Activated gamma-delta T cell treated with anti-CD3 and anti-CD28 coated beads, Interleukin-2, amount 50 U/mL, for 16 hours (primary cell): ENCODE data around the gene DNAJB8.

Experiments used
- DNase-seq: peaks from one replicate; pipeline ENCODE4 v3.0.0-alpha.2; 2020; ENCODE audit warnings: low read depth

The DNAJB8 gene

GRCh38 chr3:128482666-128483656 lies 16.3 kb upstream of the DNAJB8 start:
- no peak for DNase-seq

GRCh38 chr3:128482175-128482574 lies 15.5 kb upstream of the DNAJB8 start:
- DNase-seq: no peak

GRCh38 chr3:128481438-128481942 lies 14.8 kb upstream of the DNAJB8 start:
- no peak for DNase-seq

- no peak for DNase-seq
These were observed 14.2 kb upstream of the DNAJB8 start for GRCh38 chr3:128480717-128481437.

- DNase-seq: no peak
These were observed 13.6 kb upstream of the DNAJB8 start for GRCh38 chr3:128480278-128480677.

GRCh38 chr3:128479558-128480086 lies 12.9 kb upstream of the DNAJB8 start:
- DNase-seq: no peak

- DNase-seq: no peak
These were observed 12.2 kb upstream of the DNAJB8 start for GRCh38 chr3:128478576-128479506.

GRCh38 chr3:128476659-128477058 lies 10.0 kb upstream of the DNAJB8 start:
- DNase-seq: no peak

GRCh38 chr3:128475355-128475754 lies 8.7 kb upstream of the DNAJB8 start:
- no peak for DNase-seq

GRCh38 chr3:128473737-128474136 lies 7.0 kb upstream of the DNAJB8 start:
- no peak for DNase-seq

- DNase-seq: no peak
These were observed 6.5 kb upstream of the DNAJB8 start for GRCh38 chr3:128473180-128473519.

- no peak for DNase-seq
These were observed 5.9 kb upstream of the DNAJB8 start for GRCh38 chr3:128472449-128473179.

GRCh38 chr3:128471720-128472119 lies 5.0 kb upstream of the DNAJB8 start:
- no peak for DNase-seq

GRCh38 chr3:128471110-128471509 lies 4.4 kb upstream of the DNAJB8 start:
- DNase-seq: no peak

GRCh38 chr3:128470134-128470899 lies 3.6 kb upstream of the DNAJB8 start:
- DNase-seq: no peak

GRCh38 chr3:128469556-128469955 lies 2.9 kb upstream of the DNAJB8 start:
- DNase-seq: no peak

- DNase-seq: no peak
These were observed 2.3 kb upstream of the DNAJB8 start for GRCh38 chr3:128468791-128469527.

- DNase-seq: no peak
These were observed 1.6 kb upstream of the DNAJB8 start for GRCh38 chr3:128468285-128468790.

GRCh38 chr3:128464702-128465101 lies 2.0 kb downstream of the DNAJB8 start:
- DNase-seq: no peak
